K562 (cell line): ENCODE measurements around the gene LTB4R2. TPM values are rescaled to one million over a fixed set of nuclear protein-coding genes. Genes with fewer than 3 reads are reported as not detected.
A peak's percentile ranks its signal among the peaks of the same experiment; 100 is the strongest.

Experiments
- ATF3 ChIP-seq, 2 experiments: fragments of 450-650 bp in 1 of 2; sonication (generic) in 1 of 2; formaldehyde crosslinking in 1 of 2; IDR thresholded peaks in 1 of 2; conservative IDR thresholded peaks in 1 of 2; 2 replicates each; pipeline versions ENCODE4 v1.6.1 to v1.8.1; 2016 to 2023; ENCODE audit warnings: mild to moderate bottlenecking in 2 of 2, moderate library complexity in 2 of 2, inconsistent platforms in 1 of 2, missing genetic modification reagents in 1 of 2
- CBFA2T3 ChIP-seq: fragments of 450-650 bp; IDR thresholded peaks from 2 replicates; pipeline ENCODE4 v1.6.1; 2017
- CHD4 ChIP-seq: fragments of 200-600 bp; sonication (generic); IDR thresholded peaks from 3 replicates; pipeline ENCODE4 v1.6.1; 2012; ENCODE audit warnings: low read depth, mild to moderate bottlenecking, mixed read lengths, low read length, inconsistent platforms; ENCODE audit not compliant: insufficient read depth, insufficient replicate concordance, poor library complexity, severe bottlenecking
- FIP1L1 ChIP-seq: fragments of 200-400 bp; formaldehyde crosslinking; IDR thresholded peaks from 2 replicates; pipeline ENCODE4 v1.6.1; 2018; ENCODE audit warnings: mild to moderate bottlenecking, low read depth, low read length; ENCODE audit not compliant: poor library complexity, severe bottlenecking
- MCM5 ChIP-seq: fragments of 450-650 bp; IDR thresholded peaks from 2 replicates; pipeline ENCODE4 v1.6.1; 2016; ENCODE audit warnings: low read depth
- MEIS2 ChIP-seq: fragments of 450-650 bp; IDR thresholded peaks from 2 replicates; pipeline ENCODE4 v1.6.1; 2014; ENCODE audit warnings: mild to moderate bottlenecking; ENCODE audit not compliant: partially characterized antibody
- PHTF2 ChIP-seq: fragments of 250-450 bp; sonication (Bioruptor Pico); IDR thresholded peaks from 2 replicates; pipeline ENCODE4 v1.5.0; 2021; ENCODE audit warnings: mild to moderate bottlenecking
- SOX6 ChIP-seq: fragments of 450-650 bp; IDR thresholded peaks from 2 replicates; pipeline ENCODE4 v1.6.1; 2014; ENCODE audit warnings: mild to moderate bottlenecking
- TBL1XR1 ChIP-seq, 2 experiments: IDR thresholded peaks; 2 replicates each; pipeline ENCODE4 v1.6.1; 2012; ENCODE audit warnings: improper control_type of control experiment in 2 of 2, low read length in 2 of 2, mild to moderate bottlenecking in 1 of 2
- ZBTB8A ChIP-seq: fragments of 450-650 bp; IDR thresholded peaks from 2 replicates; pipeline ENCODE4 v1.6.1; 2018; ENCODE audit warnings: mild to moderate bottlenecking, moderate library complexity; ENCODE audit not compliant: partially characterized antibody
- ZNF586 ChIP-seq: fragments of 450-650 bp; formaldehyde crosslinking; conservative IDR thresholded peaks from 2 replicates; pipeline ENCODE4 v1.4.0; 2020; ENCODE audit warnings: mild to moderate bottlenecking, moderate library complexity
- ZNF79 ChIP-seq: fragments of 250-450 bp; sonication (Bioruptor Pico); IDR thresholded peaks from 2 replicates; pipeline ENCODE4 v1.4.0; 2020; ENCODE audit warnings: low read depth, mild to moderate bottlenecking, moderate library complexity
- polyA plus RNA-seq, 8 experiments: library from polyadenylated mRNA; depleted of rRNA in 4 of 8; stranded (reverse) in 5 of 8; unstranded in 3 of 8; fragments of >200 nt; fragmentation: Nextera tagmentation in 2 of 8; fragmentation: Illumina TruSeq in 1 of 8; extraction: Ambion mirVana in 2 of 8; extraction: Trizol in 1 of 8; gene quantifications; 2 replicates each; pipeline versions ENCODE4 v1.2.1 to v1.2.3, GENCODE V29; 2011 to 2014; ENCODE audit warnings: inconsistent platforms in 1 of 8, missing spikeins in 1 of 8
- total RNA-seq, 7 experiments: library from RNA; depleted of rRNA in 6 of 7; stranded (reverse); fragments of >200 nt in 6 of 7; fragmentation: Illumina TruSeq in 2 of 7; extraction: Trizol in 2 of 7; gene quantifications; 2 replicates each; pipeline versions ENCODE4 v1.2.1 to v1.2.3, GENCODE V29; 2011 to 2021; ENCODE audit warnings: low replicate concordance in 1 of 7
- TF ChIP-seq, protein P1 (sequence below): fragments of 250-450 bp; sonication (Bioruptor Pico); IDR thresholded peaks from 2 replicates; pipeline ENCODE4 v1.5.0; 2021
- TF ChIP-seq, protein P2 (sequence below): fragments of 150-350 bp; conservative IDR thresholded peaks from 2 replicates; pipeline ENCODE4 v1.6.1; 2014; ENCODE audit warnings: low read length
- TF ChIP-seq, protein P3 (sequence below): fragments of 250-450 bp; sonication (Bioruptor Pico); IDR thresholded peaks from 2 replicates; pipeline ENCODE4 v1.9.0; 2021; ENCODE audit warnings: mild to moderate bottlenecking, inconsistent platforms
- TF ChIP-seq, protein P4 (sequence below): fragments of 250-450 bp; sonication (Bioruptor Pico); IDR thresholded peaks from 2 replicates; pipeline ENCODE4 v1.4.0; 2020
- TF ChIP-seq, protein P5 (sequence below): sonication (generic); IDR thresholded peaks from 2 replicates; pipeline ENCODE4 v1.6.1; 2016

The LTB4R2 gene
- total and polyA plus RNA-seq, 9 of the 15 experiments (the other 6 are each of a cell fraction or from before 2014, with no cell fraction given), result 0.03 to 11.6 (median 2.8) TPM; not detected in 1

DNA sequence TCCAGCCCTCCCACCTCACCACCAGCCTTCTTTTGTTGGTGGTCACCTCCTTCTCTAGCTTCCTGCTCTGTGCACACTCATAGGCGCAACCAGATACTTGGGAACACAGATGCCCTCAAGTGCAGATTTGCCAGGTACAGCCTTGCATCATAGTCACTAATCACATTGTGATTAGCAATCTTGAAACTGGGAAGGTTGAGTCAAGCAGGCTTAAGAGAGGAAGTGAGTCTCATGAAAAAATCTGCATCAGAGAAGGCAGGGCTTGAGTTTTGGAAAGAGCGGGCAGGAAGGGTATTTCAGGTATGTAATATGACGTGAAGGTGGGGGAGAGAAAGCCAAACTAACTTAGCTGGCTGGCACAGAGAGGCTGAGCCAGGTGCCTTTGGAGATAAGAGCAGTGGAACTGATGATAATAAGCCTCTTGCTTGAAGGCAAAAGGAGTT is 35.8 kb upstream of the LTB4R2 start (continued):
- TF ChIP-seq ZNF79 (CRISPR knock-in tag), result no peak
- TF ChIP-seq TBL1XR1 (IDR thresholded peaks at IDR 0.05; ENCODE audit: low read length in 2 of 2), result no peak
- TF ChIP-seq ZNF586 (CRISPR knock-in tag), result no peak
- TF ChIP-seq ZBTB8A, result no peak
- no peak for TF ChIP-seq MEIS2
- TF ChIP-seq ATF3 (IDR thresholded peaks at IDR 0.05), result peak; percentile 49; the same call in 1 of the 2 replicates
- TF ChIP-seq ATF3 (CRISPR knock-in tag; conservative IDR thresholded peaks at IDR 0.05), result no peak
- no peak for TF ChIP-seq FIP1L1
- TF ChIP-seq, protein P1, sequence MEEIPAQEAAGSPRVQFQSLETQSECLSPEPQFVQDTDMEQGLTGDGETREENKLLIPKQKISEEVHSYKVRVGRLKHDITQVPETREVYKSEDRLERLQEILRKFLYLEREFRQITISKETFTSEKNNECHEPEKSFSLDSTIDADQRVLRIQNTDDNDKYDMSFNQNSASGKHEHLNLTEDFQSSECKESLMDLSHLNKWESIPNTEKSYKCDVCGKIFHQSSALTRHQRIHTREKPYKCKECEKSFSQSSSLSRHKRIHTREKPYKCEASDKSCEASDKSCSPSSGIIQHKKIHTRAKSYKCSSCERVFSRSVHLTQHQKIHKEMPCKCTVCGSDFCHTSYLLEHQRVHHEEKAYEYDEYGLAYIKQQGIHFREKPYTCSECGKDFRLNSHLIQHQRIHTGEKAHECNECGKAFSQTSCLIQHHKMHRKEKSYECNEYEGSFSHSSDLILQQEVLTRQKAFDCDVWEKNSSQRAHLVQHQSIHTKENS (CRISPR knock-in tag), result no peak
- TF ChIP-seq, protein P2, sequence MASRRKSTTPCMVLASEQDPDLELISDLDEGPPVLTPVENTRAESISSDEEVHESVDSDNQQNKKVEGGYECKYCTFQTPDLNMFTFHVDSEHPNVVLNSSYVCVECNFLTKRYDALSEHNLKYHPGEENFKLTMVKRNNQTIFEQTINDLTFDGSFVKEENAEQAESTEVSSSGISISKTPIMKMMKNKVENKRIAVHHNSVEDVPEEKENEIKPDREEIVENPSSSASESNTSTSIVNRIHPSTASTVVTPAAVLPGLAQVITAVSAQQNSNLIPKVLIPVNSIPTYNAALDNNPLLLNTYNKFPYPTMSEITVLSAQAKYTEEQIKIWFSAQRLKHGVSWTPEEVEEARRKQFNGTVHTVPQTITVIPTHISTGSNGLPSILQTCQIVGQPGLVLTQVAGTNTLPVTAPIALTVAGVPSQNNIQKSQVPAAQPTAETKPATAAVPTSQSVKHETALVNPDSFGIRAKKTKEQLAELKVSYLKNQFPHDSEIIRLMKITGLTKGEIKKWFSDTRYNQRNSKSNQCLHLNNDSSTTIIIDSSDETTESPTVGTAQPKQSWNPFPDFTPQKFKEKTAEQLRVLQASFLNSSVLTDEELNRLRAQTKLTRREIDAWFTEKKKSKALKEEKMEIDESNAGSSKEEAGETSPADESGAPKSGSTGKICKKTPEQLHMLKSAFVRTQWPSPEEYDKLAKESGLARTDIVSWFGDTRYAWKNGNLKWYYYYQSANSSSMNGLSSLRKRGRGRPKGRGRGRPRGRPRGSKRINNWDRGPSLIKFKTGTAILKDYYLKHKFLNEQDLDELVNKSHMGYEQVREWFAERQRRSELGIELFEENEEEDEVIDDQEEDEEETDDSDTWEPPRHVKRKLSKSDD, result no peak
- peak; percentile 48; the same call in 1 of the 2 replicates for TF ChIP-seq SOX6
- no peak for TF ChIP-seq MCM5
- no peak for TF ChIP-seq PHTF2
- TF ChIP-seq, protein P3, sequence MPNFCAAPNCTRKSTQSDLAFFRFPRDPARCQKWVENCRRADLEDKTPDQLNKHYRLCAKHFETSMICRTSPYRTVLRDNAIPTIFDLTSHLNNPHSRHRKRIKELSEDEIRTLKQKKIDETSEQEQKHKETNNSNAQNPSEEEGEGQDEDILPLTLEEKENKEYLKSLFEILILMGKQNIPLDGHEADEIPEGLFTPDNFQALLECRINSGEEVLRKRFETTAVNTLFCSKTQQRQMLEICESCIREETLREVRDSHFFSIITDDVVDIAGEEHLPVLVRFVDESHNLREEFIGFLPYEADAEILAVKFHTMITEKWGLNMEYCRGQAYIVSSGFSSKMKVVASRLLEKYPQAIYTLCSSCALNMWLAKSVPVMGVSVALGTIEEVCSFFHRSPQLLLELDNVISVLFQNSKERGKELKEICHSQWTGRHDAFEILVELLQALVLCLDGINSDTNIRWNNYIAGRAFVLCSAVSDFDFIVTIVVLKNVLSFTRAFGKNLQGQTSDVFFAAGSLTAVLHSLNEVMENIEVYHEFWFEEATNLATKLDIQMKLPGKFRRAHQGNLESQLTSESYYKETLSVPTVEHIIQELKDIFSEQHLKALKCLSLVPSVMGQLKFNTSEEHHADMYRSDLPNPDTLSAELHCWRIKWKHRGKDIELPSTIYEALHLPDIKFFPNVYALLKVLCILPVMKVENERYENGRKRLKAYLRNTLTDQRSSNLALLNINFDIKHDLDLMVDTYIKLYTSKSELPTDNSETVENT (CRISPR knock-in tag), result no peak
- TF ChIP-seq CHD4, result no peak
- TF ChIP-seq CBFA2T3, result peak; percentile 86
- TF ChIP-seq, protein P4, sequence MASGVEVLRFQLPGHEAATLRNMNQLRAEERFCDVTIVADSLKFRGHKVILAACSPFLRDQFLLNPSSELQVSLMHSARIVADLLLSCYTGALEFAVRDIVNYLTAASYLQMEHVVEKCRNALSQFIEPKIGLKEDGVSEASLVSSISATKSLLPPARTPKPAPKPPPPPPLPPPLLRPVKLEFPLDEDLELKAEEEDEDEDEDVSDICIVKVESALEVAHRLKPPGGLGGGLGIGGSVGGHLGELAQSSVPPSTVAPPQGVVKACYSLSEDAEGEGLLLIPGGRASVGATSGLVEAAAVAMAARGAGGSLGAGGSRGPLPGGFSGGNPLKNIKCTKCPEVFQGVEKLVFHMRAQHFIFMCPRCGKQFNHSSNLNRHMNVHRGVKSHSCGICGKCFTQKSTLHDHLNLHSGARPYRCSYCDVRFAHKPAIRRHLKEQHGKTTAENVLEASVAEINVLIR (CRISPR knock-in tag), result no peak
- TF ChIP-seq, protein P5, sequence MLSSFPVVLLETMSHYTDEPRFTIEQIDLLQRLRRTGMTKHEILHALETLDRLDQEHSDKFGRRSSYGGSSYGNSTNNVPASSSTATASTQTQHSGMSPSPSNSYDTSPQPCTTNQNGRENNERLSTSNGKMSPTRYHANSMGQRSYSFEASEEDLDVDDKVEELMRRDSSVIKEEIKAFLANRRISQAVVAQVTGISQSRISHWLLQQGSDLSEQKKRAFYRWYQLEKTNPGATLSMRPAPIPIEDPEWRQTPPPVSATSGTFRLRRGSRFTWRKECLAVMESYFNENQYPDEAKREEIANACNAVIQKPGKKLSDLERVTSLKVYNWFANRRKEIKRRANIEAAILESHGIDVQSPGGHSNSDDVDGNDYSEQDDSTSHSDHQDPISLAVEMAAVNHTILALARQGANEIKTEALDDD, result peak; percentile 41; the same call in 1 of the 2 replicates
